Measurements from ENCODE around the gene XPO6.
"Not testable (repeated sequence)": the region's sequence is repeated elsewhere in the genome, so short reads cannot be mapped to it uniquely, and the experiment has no call there.

- TF ChIP-seq CTCF, POLR2A (IDR thresholded peaks at IDR 0.05): not testable (repeated sequence)
Observed at GRCh38 chr16:28249483-28249882, 37.7 kb upstream of the XPO6 start.
